HG03457 (cell line): ENCODE measurements around the gene LAMTOR3.
"Not testable (repeated sequence)": the region's sequence is repeated elsewhere in the genome, so short reads cannot be mapped to it uniquely, and the experiment has no call there.

ENCODE experiments used
- ATAC-seq: cut with Tn5 transposase; IDR thresholded peaks from one replicate; pipeline ENCODE4 v1.9.1; 2021; ENCODE audit warnings: moderate number of reproducible peaks; ENCODE audit not compliant: unreplicated experiment

Gene LAMTOR3

DNA sequence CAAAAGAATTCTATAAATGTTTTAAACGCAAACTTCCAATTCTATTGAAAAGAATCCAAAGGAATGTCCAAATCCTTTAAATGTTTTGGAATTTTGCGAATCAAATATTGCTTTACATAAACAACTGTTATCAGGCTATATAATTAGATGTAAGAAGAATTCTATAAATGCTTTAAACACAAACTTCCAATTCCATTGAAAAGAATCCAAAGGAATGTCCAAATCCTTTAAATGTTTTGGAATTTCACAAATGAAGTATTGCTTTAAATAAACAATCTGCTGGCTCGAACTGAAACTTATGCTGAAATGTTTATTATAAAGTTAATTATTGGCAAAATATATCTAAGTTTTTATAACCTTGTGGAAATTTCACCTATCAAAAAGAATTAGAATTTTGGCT lies 61.5 kb downstream of the LAMTOR3 start:
- no peak for ATAC-seq

DNA sequence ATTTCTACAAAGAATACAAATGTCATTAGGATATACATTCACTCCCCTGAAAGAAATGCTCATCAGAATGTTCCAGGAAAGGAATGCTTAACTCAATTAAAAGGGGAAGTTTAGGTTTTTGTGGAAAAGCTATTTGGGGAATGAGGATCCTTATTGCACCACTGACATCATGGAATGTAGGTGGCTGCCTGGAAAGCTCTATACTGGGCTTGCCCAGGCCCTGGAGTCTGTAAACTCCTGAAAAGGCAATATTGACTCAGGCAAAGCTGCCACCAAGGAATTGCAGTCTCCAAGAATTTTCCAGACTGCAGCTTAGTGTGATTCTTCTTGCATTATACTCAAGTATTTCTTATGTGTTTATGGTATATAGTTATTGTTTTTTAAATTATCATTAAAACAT lies 61.9 kb downstream of the LAMTOR3 start:
- no peak for ATAC-seq

DNA sequence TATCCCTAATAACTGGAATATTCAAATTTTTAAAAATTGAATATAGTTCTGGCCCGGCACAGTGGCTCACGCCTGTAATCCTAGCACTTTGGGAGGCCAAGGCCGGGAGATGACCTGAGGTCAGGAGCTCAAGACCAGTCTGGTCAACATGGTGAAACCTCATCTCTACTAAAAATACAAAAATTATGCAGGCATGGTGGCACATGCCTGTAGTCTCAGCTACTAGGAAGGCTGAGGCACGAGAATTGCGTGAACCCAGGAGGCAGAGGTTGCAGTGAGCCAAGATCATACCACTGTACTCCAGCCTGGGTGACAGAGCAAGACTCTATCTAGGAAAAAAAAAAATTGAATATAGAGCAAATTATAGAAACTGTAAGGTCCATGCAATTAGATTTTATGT lies 64.2 kb downstream of the LAMTOR3 start:
- not testable (repeated sequence) for ATAC-seq

DNA sequence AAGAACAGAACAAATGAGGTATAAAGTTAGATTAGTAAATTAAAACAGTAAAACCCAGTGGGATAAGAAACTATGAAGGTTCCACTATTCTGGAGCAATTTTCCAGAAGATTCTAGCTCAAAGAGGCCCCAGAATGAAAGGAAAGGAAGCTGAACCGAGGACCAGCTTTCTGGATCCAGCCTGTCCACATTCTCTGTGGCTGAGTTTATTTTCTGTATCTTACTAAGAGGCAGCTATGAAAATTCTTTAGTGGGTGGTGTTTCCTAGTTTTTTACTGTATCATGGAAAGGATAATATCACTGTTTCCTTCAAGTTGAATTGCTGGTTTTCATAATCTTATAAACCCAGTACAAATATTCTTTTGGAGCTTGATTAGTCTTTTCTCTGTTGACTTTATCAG lies 65.8 kb downstream of the LAMTOR3 start:
- ATAC-seq: no peak
